ENCODE data around the gene FANCL. TPM values are rescaled to one million over a fixed set of nuclear protein-coding genes. Genes with fewer than 3 reads are reported as not detected.
"Not testable (repeated sequence)": the region's sequence is repeated elsewhere in the genome, so short reads cannot be mapped to it uniquely, and the experiment has no call there.

FANCL gene
- total and polyA plus RNA-seq, 2 experiments from 2014 or later = 10.4 to 14.5 TPM

GRCh38 chr2:58228299-58228698 lies 12.8 kb downstream of the FANCL start:
- Histone ChIP-seq H3K4me1 (ENCODE audit: insufficient read depth) (peaks cover 8% of the 10 kb centered on the region), H3K27me3 (replicated peaks; ENCODE audit: insufficient read depth) (no peaks in the 10 kb centered on the region), H2AFZ (no peak overlapping the region), H3F3A (ENCODE audit: insufficient read depth) (no peaks in the 10 kb centered on the region), H4K20me1 (ENCODE audit: insufficient read depth) (no peaks in the 10 kb centered on the region), H3K27ac (no peak overlapping the region), H3K9me3 (ENCODE audit: low read depth) (no peaks in the 10 kb centered on the region), H3K4me3 (no peak overlapping the region), H3K9ac (no peak overlapping the region), H3K36me3 (ENCODE audit: low read depth) (no peaks in the 10 kb centered on the region), H3K4me2 (ENCODE audit: unreplicated experiment) (no peak overlapping the region), H3K9me2 (ENCODE audit: insufficient read depth) (no peaks in the 10 kb centered on the region), H3K79me2 (ENCODE audit: insufficient read depth) (peaks cover 14% of the 10 kb centered on the region)
- TF ChIP-seq EZH2 (IDR thresholded peaks at IDR 0.05; ENCODE audit: insufficient read depth, poor library complexity, severe bottlenecking) (no peak), EZH2phosphoT487 (IDR thresholded peaks at IDR 0.05; ENCODE audit: insufficient read depth, low read depth) (no peak)
- no peak for DNase-seq
- 65 to 88% methylated on average over 1 of the region's 1 CpG for WGBS, 2 experiments (ENCODE audit: low coverage in 1 of 2, low lambda C conversion rate in 2 of 2, missing lambda C conversion rate in 2 of 2)
- in situ Hi-C loops (cut with MboI) = no loop called here

- Histone ChIP-seq H3K27ac (no peak overlapping the region), H3K4me2 (ENCODE audit: unreplicated experiment) (no peak overlapping the region), H3K27me3 (replicated peaks; ENCODE audit: insufficient read depth) (no peaks in the 10 kb centered on the region), H3K4me1 (ENCODE audit: insufficient read depth) (no peaks in the 10 kb centered on the region), H3F3A (ENCODE audit: insufficient read depth) (no peaks in the 10 kb centered on the region), H3K79me2 (ENCODE audit: insufficient read depth) (peaks cover 5% of the 10 kb centered on the region), H4K20me1 (ENCODE audit: insufficient read depth) (no peaks in the 10 kb centered on the region), H3K4me3 (no peak overlapping the region), H2AFZ (no peak overlapping the region), H3K36me3 (ENCODE audit: low read depth) (no peaks in the 10 kb centered on the region), H3K9me2 (ENCODE audit: insufficient read depth) (no peaks in the 10 kb centered on the region), H3K9me3 (ENCODE audit: low read depth) (no peaks in the 10 kb centered on the region), H3K9ac (no peak overlapping the region)
- WGBS, 2 experiments (ENCODE audit: low coverage in 1 of 2, low lambda C conversion rate in 2 of 2, missing lambda C conversion rate in 2 of 2) = 97% methylated on average over 16 of the region's 16 CpGs
- DNase-seq = no peak
- TF ChIP-seq EZH2 (IDR thresholded peaks at IDR 0.05; ENCODE audit: insufficient read depth, poor library complexity, severe bottlenecking) = no peak
- TF ChIP-seq EZH2phosphoT487 (IDR thresholded peaks at IDR 0.05; ENCODE audit: insufficient read depth, low read depth) = no peak
- in situ Hi-C loops (cut with MboI) = no loop called here
Observed at GRCh38 chr2:58227171-58227917, 13.8 kb downstream of the FANCL start.

GRCh38 chr2:58221909-58222308 lies 19.2 kb downstream of the FANCL start:
- in situ Hi-C loops (cut with MboI) = no loop called here
- WGBS, 2 experiments (ENCODE audit: low coverage in 1 of 2, low lambda C conversion rate in 2 of 2, missing lambda C conversion rate in 2 of 2) = 89 to 90% methylated on average over 2 of the region's 2 CpGs

GRCh38 chr2:58215429-58215828 lies 25.7 kb downstream of the FANCL start:
- DNase-seq = no peak
- 0 out of 2 replicates have a peak, but pooled peaks cover 4% of the 10 kb centered on the region for H3K36me3 ChIP-seq (ENCODE audit: low read depth)
- H3K4me1 ChIP-seq (ENCODE audit: insufficient read depth) = no peaks in the 10 kb centered on the region
- no peaks in the 10 kb centered on the region for H3K79me2 ChIP-seq (ENCODE audit: insufficient read depth)
- 93 to 100% methylated on average over 1 of the region's 1 CpG for WGBS, 2 experiments (ENCODE audit: low coverage in 1 of 2, low lambda C conversion rate in 2 of 2, missing lambda C conversion rate in 2 of 2)
- H3K4me2 ChIP-seq (ENCODE audit: unreplicated experiment) = no peak overlapping the region
- TF ChIP-seq EZH2phosphoT487 (IDR thresholded peaks at IDR 0.05; ENCODE audit: insufficient read depth, low read depth) (no peak), EZH2 (IDR thresholded peaks at IDR 0.05; ENCODE audit: insufficient read depth, poor library complexity, severe bottlenecking) (no peak)
- H3K27me3 ChIP-seq (replicated peaks; ENCODE audit: insufficient read depth) = no peaks in the 10 kb centered on the region
- H3K9ac ChIP-seq = no peak overlapping the region
- H3K9me3 ChIP-seq (ENCODE audit: low read depth) = no peaks in the 10 kb centered on the region
- no peaks in the 10 kb centered on the region for H3K9me2 ChIP-seq (ENCODE audit: insufficient read depth)
- in situ Hi-C loops (cut with MboI) = no loop called here
- H3F3A ChIP-seq (ENCODE audit: insufficient read depth) = no peaks in the 10 kb centered on the region
- H3K27ac ChIP-seq = no peak overlapping the region
- H2AFZ ChIP-seq = no peak overlapping the region
- H4K20me1 ChIP-seq (ENCODE audit: insufficient read depth) = no peaks in the 10 kb centered on the region
- no peak overlapping the region for H3K4me3 ChIP-seq

More at GRCh38 chr2:58221909-58222308, 19.2 kb downstream of the FANCL start:
- Histone ChIP-seq H3K4me1 (ENCODE audit: insufficient read depth) (no peaks in the 10 kb centered on the region), H3K36me3 (ENCODE audit: low read depth) (0 out of 2 replicates have a peak, but pooled peaks cover 4% of the 10 kb centered on the region), H3K4me3 (no peak overlapping the region), H3K9me2 (ENCODE audit: insufficient read depth) (no peaks in the 10 kb centered on the region), H3K27ac (no peak overlapping the region), H3K79me2 (ENCODE audit: insufficient read depth) (no peaks in the 10 kb centered on the region), H3K27me3 (replicated peaks; ENCODE audit: insufficient read depth) (no peaks in the 10 kb centered on the region), H4K20me1 (ENCODE audit: insufficient read depth) (no peaks in the 10 kb centered on the region), H3K4me2 (ENCODE audit: unreplicated experiment) (no peak overlapping the region), H2AFZ (no peak overlapping the region), H3K9ac (no peak overlapping the region), H3F3A (ENCODE audit: insufficient read depth) (no peaks in the 10 kb centered on the region), H3K9me3 (ENCODE audit: low read depth) (no peaks in the 10 kb centered on the region)
- no peak for TF ChIP-seq EZH2 (IDR thresholded peaks at IDR 0.05; ENCODE audit: insufficient read depth, poor library complexity, severe bottlenecking)
- no peak for TF ChIP-seq EZH2phosphoT487 (IDR thresholded peaks at IDR 0.05; ENCODE audit: insufficient read depth, low read depth)
- no peak for DNase-seq

- H3K79me2 ChIP-seq (ENCODE audit: insufficient read depth); H4K20me1 ChIP-seq (ENCODE audit: insufficient read depth); H3K36me3 ChIP-seq (ENCODE audit: low read depth); H3K9me3 ChIP-seq (ENCODE audit: low read depth); in situ Hi-C loops (cut with MboI); H3K4me1 ChIP-seq (ENCODE audit: insufficient read depth); DNase-seq; H3K4me2 ChIP-seq (ENCODE audit: unreplicated experiment); H3K9ac ChIP-seq; H3K4me3 ChIP-seq; H3K9me2 ChIP-seq (ENCODE audit: insufficient read depth); H3F3A ChIP-seq (ENCODE audit: insufficient read depth); H3K27ac ChIP-seq; H2AFZ ChIP-seq; H3K27me3 ChIP-seq (replicated peaks; ENCODE audit: insufficient read depth): not testable (repeated sequence)
- 94 to 95% methylated on average over 6 of the region's 6 CpGs for WGBS, 2 experiments (ENCODE audit: low coverage in 1 of 2, low lambda C conversion rate in 2 of 2, missing lambda C conversion rate in 2 of 2)
Observed at GRCh38 chr2:58210951-58211568, 30.1 kb downstream of the FANCL start.
